Thoracic aorta (tissue), 2 donors: ENCODE measurements around the gene CNTNAP2. TPM values are rescaled to one million over a fixed set of nuclear protein-coding genes. Genes with fewer than 3 reads are reported as not detected.

ENCODE experiments used
- ATAC-seq: fragments of 150-250 bp; one replicate; pipeline ENCODE4 v1.8.0; 2017; ENCODE audit warnings: low read depth; ENCODE audit not compliant: insufficient number of reproducible peaks, low FRiP score
- DNase-seq: peaks from one replicate; pipeline ENCODE4 v3.0.0-alpha.2; 2020; ENCODE audit warnings: low spot score
- H3K27ac ChIP-seq, 2 donors: fragments of 200-600 bp; sonication (generic); 1 replicate in 1 of 2; 2 replicates in 1 of 2; pipeline ENCODE4 v1.5.1; 2016; ENCODE audit warnings: mild to moderate bottlenecking in 2 of 2, moderate library complexity in 2 of 2
- H3K27me3 ChIP-seq: fragments of 200-600 bp; sonication (generic); replicated peaks from 2 replicates; pipeline ENCODE4 v1.6.0; 2016; ENCODE audit warnings: mild to moderate bottlenecking; ENCODE audit not compliant: insufficient read depth
- H3K36me3 ChIP-seq: fragments of 200-600 bp; sonication (generic); one replicate; pipeline ENCODE4 v1.5.1; 2016
- H3K4me1 ChIP-seq, 2 donors: fragments of 200-600 bp; sonication (generic); 1 replicate in 1 of 2; 2 replicates in 1 of 2; pipeline versions ENCODE4 v1.5.1 to v1.6.0; 2016; ENCODE audit warnings: low read depth in 2 of 2, mild to moderate bottlenecking in 1 of 2; ENCODE audit not compliant: control insufficient read depth in 1 of 2
- H3K4me3 ChIP-seq: fragments of 200-600 bp; sonication (generic); 2 replicates; pipeline ENCODE4 v1.5.1; 2016; ENCODE audit warnings: mild to moderate bottlenecking
- H3K9me3 ChIP-seq: fragments of 200-600 bp; sonication (generic); 2 replicates; pipeline ENCODE4 v1.5.1; 2016
- total RNA-seq, 2 donors: library from RNA; depleted of rRNA; stranded (reverse); fragments of >200 nt; gene quantifications; one replicate each; pipeline versions ENCODE4 v1.1.0 to v1.2.3, GENCODE V29; 2016
- TF ChIP-seq, protein P1 (sequence below): fragments of 200-600 bp; sonication (generic); IDR thresholded peaks from one replicate; pipeline ENCODE4 v1.5.1; 2019; ENCODE audit warnings: antibody characterized with exemption

Gene CNTNAP2
- total RNA-seq, 2 donors from 2014 or later = not detected

GRCh38 chr7:148105853-148106252 lies 1989.3 kb downstream of the CNTNAP2 start:
- DNase-seq = no peak
- no peak for ATAC-seq
- TF ChIP-seq, protein P1, sequence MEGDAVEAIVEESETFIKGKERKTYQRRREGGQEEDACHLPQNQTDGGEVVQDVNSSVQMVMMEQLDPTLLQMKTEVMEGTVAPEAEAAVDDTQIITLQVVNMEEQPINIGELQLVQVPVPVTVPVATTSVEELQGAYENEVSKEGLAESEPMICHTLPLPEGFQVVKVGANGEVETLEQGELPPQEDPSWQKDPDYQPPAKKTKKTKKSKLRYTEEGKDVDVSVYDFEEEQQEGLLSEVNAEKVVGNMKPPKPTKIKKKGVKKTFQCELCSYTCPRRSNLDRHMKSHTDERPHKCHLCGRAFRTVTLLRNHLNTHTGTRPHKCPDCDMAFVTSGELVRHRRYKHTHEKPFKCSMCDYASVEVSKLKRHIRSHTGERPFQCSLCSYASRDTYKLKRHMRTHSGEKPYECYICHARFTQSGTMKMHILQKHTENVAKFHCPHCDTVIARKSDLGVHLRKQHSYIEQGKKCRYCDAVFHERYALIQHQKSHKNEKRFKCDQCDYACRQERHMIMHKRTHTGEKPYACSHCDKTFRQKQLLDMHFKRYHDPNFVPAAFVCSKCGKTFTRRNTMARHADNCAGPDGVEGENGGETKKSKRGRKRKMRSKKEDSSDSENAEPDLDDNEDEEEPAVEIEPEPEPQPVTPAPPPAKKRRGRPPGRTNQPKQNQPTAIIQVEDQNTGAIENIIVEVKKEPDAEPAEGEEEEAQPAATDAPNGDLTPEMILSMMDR = no peak
- H3K36me3 ChIP-seq = no peaks in the 10 kb centered on the region
- H3K4me1 ChIP-seq = no peaks in the 10 kb centered on the region
- no peaks in the 10 kb centered on the region for H3K9me3 ChIP-seq
- H3K4me3 ChIP-seq = no peak overlapping the region
- H3K27me3 ChIP-seq = no peaks in the 10 kb centered on the region
- H3K27ac ChIP-seq = no peak overlapping the region

DNA sequence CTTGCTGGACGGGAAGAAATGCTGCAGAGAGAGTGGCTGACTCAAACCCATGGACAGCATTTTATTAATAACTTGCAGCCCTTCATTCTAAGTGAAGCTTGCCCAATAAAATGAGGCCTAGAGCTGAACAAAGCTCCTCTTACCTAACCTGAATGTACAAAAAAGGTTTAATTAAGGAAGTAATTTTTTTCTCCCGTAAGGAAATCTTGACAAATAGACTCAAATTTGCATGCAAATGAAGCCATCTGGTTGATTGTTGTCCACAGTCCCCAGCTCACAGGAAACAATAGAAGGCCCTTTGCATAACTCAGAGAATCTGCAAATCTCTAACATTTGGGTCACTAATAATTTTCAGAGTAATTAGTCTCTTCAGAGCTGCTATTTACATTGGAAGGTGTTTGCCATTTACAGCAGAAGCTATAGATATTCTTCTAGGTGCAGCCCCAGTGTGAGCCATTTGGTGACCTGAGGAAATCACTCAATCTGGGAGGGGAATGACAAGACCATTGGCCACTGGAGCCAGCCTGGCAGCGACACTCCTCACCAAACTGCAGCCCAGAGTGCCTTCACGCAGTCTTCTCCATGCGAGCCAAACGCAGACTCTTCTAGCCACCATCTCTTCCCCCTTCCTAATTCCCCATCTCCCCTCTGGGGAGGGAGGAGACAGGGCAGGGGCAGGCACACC lies 1991.0 kb downstream of the CNTNAP2 start:
- H3K36me3 ChIP-seq = no peaks in the 10 kb centered on the region
- TF ChIP-seq, protein P1 = no peak
- no peaks in the 10 kb centered on the region for H3K4me1 ChIP-seq
- DNase-seq = no peak
- H3K9me3 ChIP-seq = no peaks in the 10 kb centered on the region
- H3K27me3 ChIP-seq = no peaks in the 10 kb centered on the region
- no peak overlapping the region for H3K27ac ChIP-seq
- no peak overlapping the region for H3K4me3 ChIP-seq
- no peak for ATAC-seq

GRCh38 chr7:148108381-148108780 lies 1991.8 kb downstream of the CNTNAP2 start:
- H3K4me3 ChIP-seq = no peak overlapping the region
- no peak for ATAC-seq
- no peaks in the 10 kb centered on the region for H3K9me3 ChIP-seq
- no peaks in the 10 kb centered on the region for H3K27me3 ChIP-seq
- H3K27ac ChIP-seq = no peak overlapping the region
- DNase-seq = no peak
- H3K4me1 ChIP-seq = no peaks in the 10 kb centered on the region
- H3K36me3 ChIP-seq = no peaks in the 10 kb centered on the region
- TF ChIP-seq, protein P1 = no peak

DNA sequence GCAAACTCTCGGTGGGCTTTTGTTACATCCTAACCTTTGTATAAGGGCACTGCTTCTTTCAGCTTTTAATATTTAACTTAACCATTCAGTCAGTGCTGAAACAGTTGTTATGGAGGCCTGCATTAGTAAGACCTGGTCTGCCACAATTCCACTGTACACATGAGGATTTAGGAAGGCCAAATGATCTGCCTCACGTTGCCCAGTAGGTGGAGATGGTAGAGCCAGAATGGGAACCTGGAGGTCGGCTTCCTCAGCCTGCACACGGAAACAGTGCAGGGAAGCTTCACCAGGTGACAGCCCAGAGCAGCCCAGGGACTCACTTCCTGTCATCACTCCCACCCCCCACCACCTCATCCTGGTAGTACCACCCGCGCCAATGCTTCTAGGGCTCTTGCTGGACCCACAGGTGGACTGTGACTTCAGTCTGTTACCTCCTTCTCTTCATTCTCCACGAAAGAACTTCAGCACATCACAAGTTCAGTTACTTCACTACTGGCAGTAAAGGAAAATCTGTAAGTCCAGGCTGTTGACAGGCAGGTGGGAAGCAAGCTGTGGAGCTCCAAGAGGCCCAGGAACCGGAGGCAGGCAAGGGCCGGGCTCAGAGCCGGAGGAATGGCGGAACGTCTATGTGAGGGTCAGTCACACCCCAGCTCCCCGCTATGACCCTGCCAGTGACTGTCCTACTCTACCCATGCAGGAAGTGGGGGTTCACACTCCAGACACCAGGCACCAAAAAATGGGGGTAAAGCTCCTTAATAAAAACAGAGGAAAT lies 1993.7 kb downstream of the CNTNAP2 start:
- no peaks in the 10 kb centered on the region for H3K4me1 ChIP-seq
- ATAC-seq (no peak), DNase-seq (no peak)
- H3K4me3 ChIP-seq = no peak overlapping the region
- no peaks in the 10 kb centered on the region for H3K9me3 ChIP-seq
- TF ChIP-seq, protein P1 = no peak
- H3K27me3 ChIP-seq = no peaks in the 10 kb centered on the region
- no peak overlapping the region for H3K27ac ChIP-seq
- H3K36me3 ChIP-seq = no peaks in the 10 kb centered on the region

DNA sequence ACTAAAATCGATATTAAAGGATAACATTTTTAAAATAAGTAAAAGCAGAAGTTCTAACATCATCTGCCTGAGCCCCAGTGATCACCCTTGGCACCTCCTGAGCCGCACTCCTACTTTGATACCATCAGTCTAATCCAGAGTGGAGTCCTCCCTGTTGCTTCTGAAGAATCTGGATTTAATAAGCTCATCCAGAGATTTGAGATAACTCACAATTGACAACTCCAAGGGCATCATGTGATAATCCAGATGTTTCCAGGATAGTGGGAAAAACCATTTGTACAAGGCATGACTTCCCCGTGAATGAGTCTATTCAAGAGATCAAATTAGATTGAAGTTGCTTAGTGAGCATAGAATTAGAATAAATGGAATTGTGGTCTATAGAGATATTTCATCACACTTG lies 1998.2 kb downstream of the CNTNAP2 start:
- Histone ChIP-seq H3K36me3 (no peaks in the 10 kb centered on the region), H3K4me3 (no peak overlapping the region), H3K9me3 (no peaks in the 10 kb centered on the region), H3K27ac (no peak overlapping the region), H3K27me3 (no peaks in the 10 kb centered on the region), H3K4me1 (no peaks in the 10 kb centered on the region)
- TF ChIP-seq, protein P1 = no peak
- DNase-seq (no peak), ATAC-seq (no peak)
